GM19467 (cell line): ENCODE data around the gene DAGLA.

ENCODE experiments used
- ATAC-seq: cut with Tn5 transposase; IDR thresholded peaks from one replicate; pipeline ENCODE4 v1.9.1; 2021; ENCODE audit warnings: mild to moderate bottlenecking, moderate library complexity; ENCODE audit not compliant: unreplicated experiment

The DAGLA gene

DNA sequence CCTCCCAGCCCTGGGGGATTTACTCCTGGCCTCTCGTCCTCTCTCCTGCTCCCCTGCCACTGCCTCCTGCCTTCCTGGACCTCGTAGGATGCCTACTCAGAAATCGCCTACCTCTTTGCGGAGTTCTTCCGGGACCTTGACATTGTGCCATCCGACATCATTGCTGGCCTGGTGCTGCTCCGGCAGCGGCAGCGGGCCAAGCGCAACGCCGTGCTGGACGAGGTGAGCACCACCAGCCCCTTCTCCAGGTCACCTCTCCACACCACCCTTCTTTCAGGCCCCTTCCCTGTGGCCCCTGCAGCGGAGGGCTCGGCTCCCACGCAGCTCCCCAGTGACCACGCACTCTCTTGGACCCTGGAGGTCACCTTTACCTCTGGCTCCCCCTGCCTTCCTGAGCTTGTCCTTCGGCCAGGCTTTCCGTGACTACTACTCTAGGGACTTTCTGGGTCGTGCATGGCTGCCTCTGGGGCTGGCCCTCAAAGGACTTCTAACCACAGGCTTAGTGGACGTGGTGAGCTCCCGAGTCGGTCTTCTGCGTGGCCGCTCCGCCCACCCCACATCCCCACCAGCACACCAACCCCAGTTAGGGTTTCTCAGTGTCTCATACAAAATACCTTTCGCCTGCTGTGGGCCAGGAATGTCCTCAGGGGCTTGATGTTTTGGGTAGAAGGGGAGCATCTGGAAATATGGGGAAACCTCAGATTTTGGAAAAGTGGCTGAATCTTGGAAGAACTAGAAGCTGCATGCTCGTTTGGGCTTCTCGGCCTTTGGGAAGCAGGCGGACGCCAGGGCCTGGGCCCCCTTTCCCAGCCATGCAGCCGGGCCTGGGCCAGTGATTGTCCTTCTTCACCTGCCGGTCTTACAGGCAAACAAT lies 48.1 kb downstream of the DAGLA start:
- no peak for ATAC-seq

DNA sequence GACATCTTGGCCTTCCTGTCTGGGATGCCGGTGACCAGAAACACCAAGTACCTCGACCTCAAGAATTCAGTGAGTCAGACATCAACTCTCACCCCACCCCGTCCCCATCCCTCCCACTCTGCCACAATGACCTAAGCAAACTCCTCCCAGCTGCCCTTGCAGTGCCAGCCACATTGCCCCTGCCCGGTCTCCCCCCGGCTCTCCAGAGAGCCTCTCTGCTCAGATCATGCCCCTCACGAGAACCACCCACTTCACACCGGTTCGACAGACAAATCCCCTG lies 48.7 kb downstream of the DAGLA start:
- ATAC-seq: no peak

DNA sequence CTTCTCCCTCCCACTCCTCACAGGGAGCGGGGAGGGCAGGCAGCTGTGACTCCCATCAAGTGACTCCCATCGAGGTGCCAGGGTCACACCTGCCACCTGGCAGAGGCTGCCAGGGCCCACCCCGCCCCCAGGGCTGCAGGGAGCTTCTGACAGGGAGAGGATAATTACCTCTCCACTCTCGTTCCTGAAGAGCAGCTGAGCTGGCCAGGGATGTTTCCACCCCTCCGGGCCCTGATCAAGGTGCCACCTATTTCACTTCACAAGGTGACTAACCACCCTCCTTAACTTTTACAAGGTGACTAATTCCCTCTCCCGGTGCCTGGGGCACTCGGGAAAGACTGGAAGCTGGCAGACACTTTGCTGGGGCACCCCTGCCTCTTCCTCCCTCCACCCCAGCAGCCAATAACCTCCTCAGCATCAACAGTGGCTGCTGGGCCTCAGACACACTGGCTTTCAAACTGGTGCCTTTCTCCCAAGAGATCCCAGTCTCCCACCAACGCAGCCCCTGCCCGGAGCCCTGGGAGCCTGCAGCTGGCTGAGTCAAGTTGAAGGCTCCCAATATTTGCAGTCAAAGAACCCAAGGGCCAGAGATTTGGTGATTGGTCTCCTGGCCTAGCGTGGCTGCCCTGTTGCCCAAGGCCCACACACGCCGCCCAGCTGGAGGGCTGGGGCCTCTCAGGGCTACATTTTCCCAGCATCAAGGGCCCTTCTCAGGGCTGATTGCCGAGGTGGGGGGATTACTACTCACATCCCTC lies 50.2 kb downstream of the DAGLA start:
- ATAC-seq: no peak

DNA sequence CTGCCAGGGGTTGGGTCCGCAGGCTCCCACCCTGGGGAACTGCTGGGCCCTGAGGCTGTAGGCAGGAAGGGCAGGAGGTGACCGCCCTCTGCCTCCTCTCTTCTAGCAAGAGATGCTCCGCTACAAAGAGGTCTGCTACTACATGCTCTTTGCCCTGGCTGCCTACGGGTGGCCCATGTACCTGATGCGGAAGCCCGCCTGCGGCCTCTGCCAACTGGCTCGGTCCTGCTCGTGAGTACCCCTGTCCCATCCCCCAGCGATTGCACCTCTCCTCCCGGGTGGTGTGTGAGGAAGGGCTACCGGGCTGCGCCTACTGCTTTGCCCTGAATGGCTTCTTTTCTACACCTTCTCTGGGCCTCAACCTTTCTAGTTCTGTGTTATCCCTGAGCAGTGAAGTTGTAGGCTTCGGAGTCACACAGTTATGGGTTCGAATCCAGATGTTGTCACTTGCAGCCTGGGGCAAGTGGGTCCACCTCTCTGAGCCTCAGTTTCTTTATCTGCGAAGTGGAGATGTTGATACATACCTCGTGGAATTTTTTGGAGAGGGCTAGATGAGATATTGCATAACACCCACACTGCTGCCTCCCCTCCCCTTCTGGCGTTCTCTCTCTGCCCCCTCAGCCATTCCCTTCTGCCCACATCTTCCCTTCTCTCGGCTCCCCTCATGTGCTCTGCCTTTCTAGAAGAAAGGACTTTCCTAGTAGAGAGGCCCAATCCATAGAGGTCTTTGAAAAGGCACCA lies 51.2 kb downstream of the DAGLA start:
- ATAC-seq: no peak

DNA sequence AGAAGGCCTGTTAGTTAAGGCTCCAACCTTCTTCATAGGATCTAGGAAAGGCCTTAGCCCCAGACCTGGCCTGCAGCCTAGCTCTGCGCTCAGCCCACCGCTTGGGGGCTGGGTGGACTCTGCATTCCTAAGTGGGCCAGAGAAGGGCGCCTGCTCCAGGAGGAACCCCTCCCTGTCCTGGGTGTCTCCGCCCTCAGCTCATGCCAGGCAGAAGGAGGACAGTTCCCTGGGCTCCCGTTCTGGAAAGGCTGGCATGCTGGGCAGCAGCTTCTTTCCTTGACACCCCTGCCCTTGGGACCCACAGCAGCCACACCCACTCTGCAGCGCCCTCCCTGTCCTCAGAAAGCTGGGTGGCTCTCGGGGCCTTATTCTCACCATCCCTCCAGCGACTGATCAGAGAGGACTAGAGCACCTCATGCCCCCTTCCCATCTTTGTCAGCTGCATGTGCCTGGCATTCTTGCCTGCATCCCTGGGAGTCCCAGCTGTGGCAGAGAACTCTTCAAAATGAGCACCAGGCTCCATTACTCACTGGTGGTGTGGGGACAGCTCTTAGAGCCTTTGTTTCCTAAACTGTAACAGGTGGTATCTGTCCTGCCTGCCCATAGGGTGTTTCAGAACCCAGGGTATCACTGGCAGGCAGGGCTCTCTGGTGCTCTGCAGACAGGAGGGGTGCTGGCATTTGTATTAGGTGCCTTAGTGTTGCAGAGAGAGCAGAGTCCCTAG lies 51.9 kb downstream of the DAGLA start:
- ATAC-seq: no peak

DNA sequence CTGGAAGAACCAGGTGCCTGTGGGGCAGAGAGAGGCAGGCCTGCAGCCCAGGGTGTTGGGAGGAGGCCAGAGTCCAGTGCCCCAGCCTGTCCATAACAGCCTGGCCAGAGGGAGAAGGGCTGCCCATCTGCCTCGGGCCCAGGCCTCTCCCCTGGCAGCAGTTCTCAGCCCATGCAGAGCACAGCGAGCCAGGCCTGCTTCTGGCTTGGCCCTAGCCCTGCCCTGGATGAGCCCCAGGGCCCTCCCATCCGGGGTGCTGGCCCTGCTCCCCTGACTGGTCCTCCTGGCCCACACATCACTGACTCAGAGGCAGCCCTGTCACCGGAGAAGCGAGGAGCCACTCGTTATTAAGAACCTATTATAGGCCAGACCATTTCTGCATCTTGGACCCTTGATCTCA lies 52.5 kb downstream of the DAGLA start:
- ATAC-seq: no peak

DNA sequence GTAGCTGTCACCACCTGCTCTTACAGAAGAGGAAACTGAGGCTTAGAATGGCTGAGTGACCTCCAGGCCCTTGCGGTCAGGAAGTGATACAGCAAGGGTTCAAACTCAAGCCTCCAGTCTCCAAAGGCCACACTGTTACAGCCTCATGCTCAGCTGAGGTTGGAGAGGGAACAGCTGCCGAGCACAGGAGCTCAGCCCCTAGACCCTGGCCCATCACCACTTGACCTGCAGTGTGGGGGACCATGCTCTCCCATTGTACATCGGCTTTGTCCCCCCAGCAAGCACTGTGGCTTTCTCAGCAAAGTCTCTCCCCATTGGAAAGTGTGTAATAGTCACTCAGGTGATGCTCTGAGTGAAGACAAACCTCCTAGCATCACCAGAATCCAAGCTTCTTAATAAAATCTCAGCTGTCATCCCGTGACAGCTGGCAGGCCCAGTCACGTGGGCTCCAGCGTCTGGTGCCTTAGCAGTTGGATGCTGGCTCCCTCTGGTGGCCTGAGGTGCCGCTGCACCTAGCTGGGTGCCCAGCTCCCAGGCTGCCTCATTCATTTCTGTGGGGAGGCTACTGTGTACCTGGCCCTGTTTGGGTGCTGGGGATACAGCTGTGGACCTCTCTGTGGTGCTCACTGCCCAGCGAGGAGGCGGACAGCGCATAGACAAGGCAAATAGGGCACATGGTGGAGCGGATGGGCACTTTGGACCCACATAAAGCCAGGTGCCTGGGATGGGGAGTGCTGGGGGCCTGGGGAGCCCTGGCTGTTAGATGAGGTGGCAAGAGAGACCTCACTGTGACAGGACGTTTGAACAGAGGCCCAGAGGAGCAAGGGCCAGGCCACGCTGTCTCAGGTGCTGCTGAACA lies 53.2 kb downstream of the DAGLA start:
- ATAC-seq: peak; percentile 65

DNA sequence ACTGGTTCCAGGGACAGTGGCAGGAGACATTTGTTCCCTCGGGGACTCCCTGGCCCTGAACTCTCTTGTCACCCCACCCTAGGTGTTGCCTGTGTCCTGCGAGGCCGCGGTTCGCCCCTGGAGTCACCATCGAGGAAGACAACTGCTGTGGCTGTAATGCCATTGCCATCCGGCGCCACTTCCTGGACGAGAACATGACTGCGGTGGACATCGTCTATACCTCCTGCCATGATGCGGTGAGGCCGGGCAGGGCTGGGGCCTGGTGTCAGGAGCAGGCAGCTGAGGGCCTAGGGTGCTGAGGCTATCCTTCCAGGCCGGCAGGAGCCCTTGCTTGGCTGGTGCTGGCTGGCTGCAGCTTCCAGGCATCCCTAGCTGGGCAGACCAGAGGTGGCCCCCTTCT lies 54.6 kb downstream of the DAGLA start:
- ATAC-seq: no peak

DNA sequence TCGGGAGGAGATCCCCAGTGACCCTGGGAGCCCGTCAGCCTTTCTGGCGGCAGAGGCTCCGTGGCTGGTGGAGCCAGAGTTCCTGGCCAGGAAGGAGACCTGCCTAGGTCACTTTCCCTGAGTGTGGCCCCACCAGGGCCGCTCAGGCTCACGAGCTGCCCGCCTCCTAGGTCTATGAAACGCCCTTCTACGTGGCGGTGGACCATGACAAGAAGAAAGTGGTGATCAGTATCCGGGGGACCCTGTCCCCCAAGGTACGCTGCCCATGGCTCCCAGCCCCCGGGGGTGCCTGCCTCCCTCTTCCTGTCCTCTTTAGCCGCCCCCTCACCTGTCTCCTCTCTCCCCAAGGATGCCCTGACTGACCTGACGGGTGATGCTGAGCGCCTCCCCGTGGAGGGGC lies 55.2 kb downstream of the DAGLA start:
- ATAC-seq: no peak

DNA sequence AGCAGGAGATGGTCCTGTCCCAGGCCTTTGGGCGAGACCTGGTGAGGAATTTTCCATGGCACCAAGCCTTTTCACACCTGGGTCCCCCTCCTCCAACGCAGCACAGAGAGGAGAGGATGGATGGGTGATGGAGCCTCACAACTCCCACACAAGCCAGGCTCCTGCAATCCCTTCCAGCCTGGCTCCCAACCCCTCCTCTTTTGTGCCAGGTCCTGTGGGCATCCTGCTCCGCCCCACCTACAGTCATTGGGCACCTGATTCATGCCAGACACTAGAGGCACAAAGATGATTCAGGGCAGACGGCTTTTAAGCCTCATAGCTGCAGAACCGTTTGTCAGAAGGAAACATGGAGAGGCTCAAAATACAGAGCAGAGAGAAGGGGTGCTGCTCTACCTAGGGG lies 56.1 kb downstream of the DAGLA start:
- ATAC-seq: no peak

DNA sequence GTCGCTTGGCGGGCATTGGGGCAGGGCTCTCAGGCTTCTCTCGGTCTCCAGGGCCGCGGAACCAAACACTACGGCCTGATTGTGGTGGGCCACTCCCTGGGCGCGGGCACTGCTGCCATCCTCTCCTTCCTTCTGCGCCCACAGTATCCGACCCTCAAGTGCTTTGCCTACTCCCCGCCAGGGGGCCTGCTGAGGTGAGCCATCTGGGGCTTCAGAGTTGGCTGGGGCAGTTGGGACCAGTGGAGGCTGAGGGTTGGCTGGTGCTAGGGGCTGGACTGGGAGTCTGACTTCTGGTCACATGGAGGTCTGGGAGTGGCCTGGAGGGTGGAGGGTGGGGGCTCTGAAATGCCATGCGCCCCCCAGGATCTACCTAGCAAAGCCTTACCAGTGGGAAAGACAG lies 56.9 kb downstream of the DAGLA start:
- no peak for ATAC-seq

DNA sequence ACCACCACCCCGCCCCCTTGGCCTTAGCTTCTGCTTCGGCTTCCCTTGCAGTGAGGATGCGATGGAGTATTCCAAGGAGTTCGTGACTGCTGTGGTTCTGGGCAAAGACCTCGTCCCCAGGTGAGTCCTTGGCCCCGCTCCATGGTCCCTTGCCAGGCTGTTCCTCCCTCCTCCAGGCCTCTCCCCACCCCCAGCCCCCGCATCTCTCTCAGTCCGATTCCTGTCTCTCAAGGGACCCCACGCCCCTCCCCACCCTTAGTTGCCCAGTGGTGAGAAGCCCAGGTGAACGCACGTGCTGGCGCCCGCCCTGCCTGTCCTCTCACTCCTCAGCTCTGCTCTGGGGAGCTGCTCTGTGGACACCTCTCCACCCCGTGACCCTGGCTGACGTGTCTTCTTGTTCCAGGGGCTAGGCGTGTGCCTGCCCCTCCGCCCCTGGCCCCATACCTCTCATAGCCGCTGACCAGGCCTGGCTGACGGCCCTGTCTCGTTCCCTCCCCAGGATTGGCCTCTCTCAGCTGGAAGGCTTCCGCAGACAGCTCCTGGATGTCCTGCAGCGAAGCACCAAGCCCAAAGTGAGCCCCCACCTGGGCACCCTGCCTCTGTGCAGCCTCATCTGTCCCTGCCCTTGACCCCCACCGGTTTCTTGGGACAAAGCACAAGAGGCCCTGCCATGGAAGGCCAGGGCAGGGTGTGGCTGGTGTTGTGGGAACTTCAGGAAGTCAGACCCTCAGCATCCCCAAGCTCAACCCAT lies 57.6 kb downstream of the DAGLA start:
- no peak for ATAC-seq

DNA sequence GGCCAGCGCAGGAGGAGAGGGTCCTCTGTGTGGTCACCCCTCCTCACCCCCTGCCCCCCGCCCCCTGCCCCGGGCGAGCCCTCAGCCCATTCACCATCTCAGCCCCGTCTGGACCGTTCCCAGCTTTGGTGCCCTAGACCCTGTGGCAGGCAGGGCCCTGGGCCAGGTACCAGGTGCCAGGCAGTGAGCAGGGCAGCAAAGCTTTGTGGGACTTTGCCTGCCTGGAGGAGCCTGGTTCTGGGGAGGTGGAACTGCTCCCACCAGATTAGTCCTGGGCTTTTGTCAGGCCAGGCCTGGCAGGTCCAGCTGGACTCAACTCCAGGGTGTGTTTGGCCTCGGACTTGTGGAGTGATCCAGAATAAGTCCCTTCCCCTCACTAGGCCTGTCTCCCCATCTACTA lies 58.6 kb downstream of the DAGLA start:
- no peak for ATAC-seq

DNA sequence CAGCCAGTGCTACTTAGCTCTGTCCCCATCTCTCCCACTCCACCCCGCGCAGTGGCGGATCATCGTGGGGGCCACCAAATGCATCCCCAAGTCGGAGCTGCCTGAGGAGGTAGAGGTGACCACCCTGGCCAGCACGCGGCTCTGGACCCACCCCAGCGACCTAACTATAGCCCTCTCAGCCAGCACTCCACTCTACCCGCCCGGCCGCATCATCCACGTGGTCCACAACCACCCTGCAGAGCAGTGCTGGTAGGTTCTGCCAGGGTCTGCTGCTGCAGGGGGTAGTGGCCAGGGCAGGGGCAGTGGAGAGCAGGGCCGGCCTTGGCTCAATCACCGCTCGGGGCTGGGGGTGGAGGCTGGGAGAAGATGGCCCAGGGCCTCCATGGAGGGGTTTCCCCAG lies 59.2 kb downstream of the DAGLA start:
- no peak for ATAC-seq

DNA sequence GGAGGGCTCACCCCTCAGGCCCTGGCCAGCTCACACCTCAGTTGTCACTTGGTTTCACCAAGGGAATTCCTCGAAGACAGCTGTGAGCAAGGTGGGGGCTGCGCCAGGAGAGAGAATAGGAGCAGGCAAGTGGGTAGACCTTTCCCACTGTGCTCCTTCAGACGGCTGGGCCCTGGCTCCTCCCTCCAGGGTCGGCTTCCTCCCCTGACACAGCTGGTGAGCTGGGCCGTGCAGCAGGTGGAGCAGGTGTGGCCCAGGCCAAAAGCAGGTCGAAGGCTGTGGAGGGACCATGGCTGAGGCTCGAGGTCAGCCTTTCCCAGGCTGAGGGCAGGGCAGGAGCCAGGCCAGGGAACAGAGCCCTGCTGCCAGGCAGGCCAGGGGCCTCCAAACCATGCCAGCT lies 59.8 kb downstream of the DAGLA start:
- no peak for ATAC-seq

DNA sequence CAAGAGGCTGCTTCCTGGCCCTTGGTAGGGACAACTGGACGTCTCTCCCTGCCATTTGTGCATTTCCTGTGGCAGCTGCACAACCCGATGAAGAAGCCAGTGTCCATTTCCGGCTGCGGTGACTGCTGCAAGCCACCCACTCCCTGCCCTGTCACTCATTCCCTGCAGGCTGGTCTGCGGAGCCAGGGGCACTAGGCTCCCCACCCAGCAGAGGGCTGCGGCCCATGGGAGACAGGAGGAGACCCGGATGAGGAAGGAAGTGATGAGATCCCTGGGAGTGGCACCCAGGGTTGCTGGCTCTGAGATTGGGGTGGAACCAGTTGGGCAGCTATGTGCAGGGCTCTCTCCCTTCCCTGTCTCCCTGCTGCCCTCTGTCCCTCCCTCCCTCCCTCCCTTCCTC lies 62.2 kb downstream of the DAGLA start:
- no peak for ATAC-seq

DNA sequence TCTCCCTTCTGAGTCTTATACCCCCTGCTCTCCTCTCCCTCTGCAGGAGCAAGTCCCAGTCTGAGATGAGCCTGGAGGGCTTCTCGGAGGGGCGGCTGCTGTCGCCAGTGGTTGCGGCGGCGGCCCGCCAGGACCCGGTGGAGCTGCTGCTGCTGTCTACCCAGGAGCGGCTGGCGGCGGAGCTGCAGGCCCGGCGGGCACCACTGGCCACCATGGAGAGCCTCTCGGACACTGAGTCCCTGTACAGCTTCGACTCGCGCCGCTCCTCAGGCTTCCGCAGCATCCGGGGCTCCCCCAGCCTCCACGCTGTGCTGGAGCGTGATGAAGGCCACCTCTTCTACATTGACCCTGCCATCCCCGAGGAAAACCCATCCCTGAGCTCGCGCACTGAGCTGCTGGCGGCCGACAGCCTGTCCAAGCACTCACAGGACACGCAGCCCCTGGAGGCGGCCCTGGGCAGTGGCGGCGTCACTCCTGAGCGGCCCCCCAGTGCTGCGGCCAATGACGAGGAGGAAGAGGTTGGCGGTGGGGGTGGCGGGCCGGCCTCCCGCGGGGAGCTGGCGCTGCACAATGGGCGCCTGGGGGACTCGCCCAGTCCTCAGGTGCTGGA lies 63.4 kb downstream of the DAGLA start:
- no peak for ATAC-seq

DNA sequence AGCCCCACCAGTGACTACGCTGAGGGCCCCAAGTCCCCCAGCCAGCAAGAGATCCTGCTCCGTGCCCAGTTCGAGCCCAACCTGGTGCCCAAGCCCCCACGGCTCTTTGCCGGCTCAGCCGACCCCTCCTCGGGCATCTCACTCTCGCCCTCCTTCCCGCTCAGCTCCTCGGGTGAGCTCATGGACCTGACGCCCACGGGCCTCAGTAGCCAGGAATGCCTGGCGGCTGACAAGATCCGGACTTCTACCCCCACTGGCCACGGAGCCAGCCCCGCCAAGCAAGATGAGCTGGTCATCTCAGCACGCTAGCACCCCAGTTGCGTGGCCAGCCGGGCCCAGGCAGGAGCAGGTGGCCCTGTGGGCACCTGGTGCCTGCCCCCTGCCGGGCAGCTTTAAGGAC lies 64.0 kb downstream of the DAGLA start:
- no peak for ATAC-seq

DNA sequence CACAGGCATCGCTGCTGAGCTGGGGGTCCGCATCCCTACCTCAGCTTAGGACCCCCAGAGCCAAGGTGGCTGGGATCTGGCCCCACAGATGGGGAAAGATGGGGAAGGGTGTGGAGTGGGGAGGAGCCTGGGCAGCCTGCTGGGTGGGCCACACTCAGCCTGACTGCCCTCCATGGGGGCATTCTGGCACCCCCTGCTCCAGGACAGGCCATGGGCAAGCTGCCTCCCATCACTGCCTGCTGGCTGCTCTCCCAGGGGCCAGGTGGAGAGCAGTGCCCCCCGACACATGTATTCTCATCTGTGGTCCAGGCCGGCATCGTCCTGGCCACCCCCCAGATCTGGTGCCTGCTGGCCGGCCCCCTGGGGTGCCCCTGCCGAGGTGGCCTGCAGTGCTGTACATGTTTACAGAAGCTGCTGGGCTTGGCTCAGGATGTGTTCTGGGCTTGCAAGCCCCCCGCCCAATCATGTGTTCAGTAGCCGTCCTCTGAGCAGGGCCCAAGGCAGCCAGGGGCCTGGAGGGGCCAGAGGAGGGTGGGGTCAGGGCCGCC lies 64.5 kb downstream of the DAGLA start:
- no peak for ATAC-seq
